ENCODE results near the gene MARK1.

Gene MARK1

GRCh38 chr1:220628431-220628830 lies 100.5 kb downstream of the MARK1 start:
- H3K4me1 Mint-ChIP-seq (ENCODE audit: low read depth): no peaks in the 10 kb centered on the region
- no peaks in the 10 kb centered on the region for H3K27me3 Mint-ChIP-seq (ENCODE audit: low read depth)
- no peaks in the 10 kb centered on the region for H3K9me3 Mint-ChIP-seq
- H3K27ac Mint-ChIP-seq: no peak overlapping the region
- H3K4me3 Mint-ChIP-seq: no peak overlapping the region
- H3K36me3 Mint-ChIP-seq (ENCODE audit: low read depth): no peaks in the 10 kb centered on the region

GRCh38 chr1:220631238-220631815 lies 103.4 kb downstream of the MARK1 start:
- H3K36me3 Mint-ChIP-seq (ENCODE audit: low read depth): no peaks in the 10 kb centered on the region
- H3K27me3 Mint-ChIP-seq (ENCODE audit: low read depth): no peaks in the 10 kb centered on the region
- H3K4me1 Mint-ChIP-seq (ENCODE audit: low read depth): no peaks in the 10 kb centered on the region
- H3K27ac Mint-ChIP-seq: no peak overlapping the region
- no peak overlapping the region for H3K4me3 Mint-ChIP-seq
- H3K9me3 Mint-ChIP-seq: no peaks in the 10 kb centered on the region

GRCh38 chr1:220637759-220638158 lies 109.8 kb downstream of the MARK1 start:
- no peak overlapping the region for H3K27ac Mint-ChIP-seq
- no peaks in the 10 kb centered on the region for H3K36me3 Mint-ChIP-seq (ENCODE audit: low read depth)
- H3K4me1 Mint-ChIP-seq (ENCODE audit: low read depth): no peaks in the 10 kb centered on the region
- H3K4me3 Mint-ChIP-seq: no peak overlapping the region
- H3K27me3 Mint-ChIP-seq (ENCODE audit: low read depth): no peaks in the 10 kb centered on the region
- no peaks in the 10 kb centered on the region for H3K9me3 Mint-ChIP-seq

GRCh38 chr1:220642285-220642684 lies 114.3 kb downstream of the MARK1 start:
- H3K4me3 Mint-ChIP-seq: no peak overlapping the region
- no peaks in the 10 kb centered on the region for H3K4me1 Mint-ChIP-seq (ENCODE audit: low read depth)
- H3K27ac Mint-ChIP-seq: no peak overlapping the region

GRCh38 chr1:220652995-220653394 lies 125.1 kb downstream of the MARK1 start:
- H3K27ac Mint-ChIP-seq: no peak overlapping the region
- H3K9me3 Mint-ChIP-seq: no peaks in the 10 kb centered on the region
- no peaks in the 10 kb centered on the region for H3K36me3 Mint-ChIP-seq (ENCODE audit: low read depth)
- H3K27me3 Mint-ChIP-seq (ENCODE audit: low read depth): no peaks in the 10 kb centered on the region
- H3K4me3 Mint-ChIP-seq: no peak overlapping the region
- no peaks in the 10 kb centered on the region for H3K4me1 Mint-ChIP-seq (ENCODE audit: low read depth)

More at GRCh38 chr1:220642285-220642684, 114.3 kb downstream of the MARK1 start:
- Mint-ChIP-seq H3K27me3 (ENCODE audit: low read depth) (no peaks in the 10 kb centered on the region), H3K9me3 (no peaks in the 10 kb centered on the region), H3K36me3 (ENCODE audit: low read depth) (no peaks in the 10 kb centered on the region)

GRCh38 chr1:220655509-220655908 lies 127.6 kb downstream of the MARK1 start:
- Mint-ChIP-seq H3K4me3 (no peak overlapping the region), H3K9me3 (no peaks in the 10 kb centered on the region)

GRCh38 chr1:220655961-220656740 lies 128.2 kb downstream of the MARK1 start:
- H3K4me3 Mint-ChIP-seq: no peak overlapping the region
- no peak overlapping the region for H3K27ac Mint-ChIP-seq
- H3K27me3 Mint-ChIP-seq (ENCODE audit: low read depth): no peaks in the 10 kb centered on the region
- no peaks in the 10 kb centered on the region for H3K36me3 Mint-ChIP-seq (ENCODE audit: low read depth)
- no peaks in the 10 kb centered on the region for H3K4me1 Mint-ChIP-seq (ENCODE audit: low read depth)
- no peaks in the 10 kb centered on the region for H3K9me3 Mint-ChIP-seq

More at GRCh38 chr1:220655509-220655908, 127.6 kb downstream of the MARK1 start:
- Mint-ChIP-seq H3K27me3 (ENCODE audit: low read depth) (no peaks in the 10 kb centered on the region), H3K4me1 (ENCODE audit: low read depth) (no peaks in the 10 kb centered on the region), H3K36me3 (ENCODE audit: low read depth) (no peaks in the 10 kb centered on the region), H3K27ac (no peak overlapping the region)

- Mint-ChIP-seq H3K27me3 (ENCODE audit: low read depth) (peaks cover 14% of the 10 kb centered on the region), H3K27ac (no peak overlapping the region), H3K4me1 (ENCODE audit: low read depth) (no peaks in the 10 kb centered on the region), H3K36me3 (ENCODE audit: low read depth) (no peaks in the 10 kb centered on the region), H3K9me3 (no peaks in the 10 kb centered on the region), H3K4me3 (no peak overlapping the region)
Measured at GRCh38 chr1:220666349-220666748, 138.4 kb downstream of the MARK1 start.

- H3K36me3 Mint-ChIP-seq (ENCODE audit: low read depth): no peaks in the 10 kb centered on the region
Measured at GRCh38 chr1:220669005-220669404, 141.1 kb downstream of the MARK1 start.

GRCh38 chr1:220670365-220670764 lies 142.4 kb downstream of the MARK1 start:
- no peak overlapping the region for H3K4me3 Mint-ChIP-seq
- H3K27ac Mint-ChIP-seq: no peak overlapping the region
- H3K4me1 Mint-ChIP-seq (ENCODE audit: low read depth): no peaks in the 10 kb centered on the region
- no peaks in the 10 kb centered on the region for H3K36me3 Mint-ChIP-seq (ENCODE audit: low read depth)
- peaks cover 19% of the 10 kb centered on the region for H3K27me3 Mint-ChIP-seq (ENCODE audit: low read depth)
- H3K9me3 Mint-ChIP-seq: no peaks in the 10 kb centered on the region

More at GRCh38 chr1:220669005-220669404, 141.1 kb downstream of the MARK1 start:
- H3K4me3 Mint-ChIP-seq: no peak overlapping the region
- H3K27me3 Mint-ChIP-seq (ENCODE audit: low read depth): peaks cover 16% of the 10 kb centered on the region
- no peaks in the 10 kb centered on the region for H3K4me1 Mint-ChIP-seq (ENCODE audit: low read depth)
- no peaks in the 10 kb centered on the region for H3K9me3 Mint-ChIP-seq
- no peak overlapping the region for H3K27ac Mint-ChIP-seq

- Mint-ChIP-seq H3K9me3 (no peaks in the 10 kb centered on the region), H3K27me3 (ENCODE audit: low read depth) (peaks cover 14% of the 10 kb centered on the region), H3K27ac (no peak overlapping the region), H3K36me3 (ENCODE audit: low read depth) (no peaks in the 10 kb centered on the region), H3K4me3 (no peak overlapping the region), H3K4me1 (ENCODE audit: low read depth) (no peaks in the 10 kb centered on the region)
Measured at GRCh38 chr1:220673921-220674320, 146.0 kb downstream of the MARK1 start.

GRCh38 chr1:220677251-220677650 lies 149.3 kb downstream of the MARK1 start:
- peaks cover 5% of the 10 kb centered on the region for H3K27me3 Mint-ChIP-seq (ENCODE audit: low read depth)
- no peak overlapping the region for H3K4me3 Mint-ChIP-seq
- H3K27ac Mint-ChIP-seq: no peak overlapping the region
- no peaks in the 10 kb centered on the region for H3K9me3 Mint-ChIP-seq
- H3K36me3 Mint-ChIP-seq (ENCODE audit: low read depth): no peaks in the 10 kb centered on the region
- no peaks in the 10 kb centered on the region for H3K4me1 Mint-ChIP-seq (ENCODE audit: low read depth)

GRCh38 chr1:220680085-220680687 lies 152.2 kb downstream of the MARK1 start:
- Mint-ChIP-seq H3K27ac (no peak overlapping the region), H3K4me3 (no peak overlapping the region), H3K4me1 (ENCODE audit: low read depth) (no peaks in the 10 kb centered on the region), H3K36me3 (ENCODE audit: low read depth) (no peaks in the 10 kb centered on the region), H3K9me3 (no peaks in the 10 kb centered on the region), H3K27me3 (ENCODE audit: low read depth) (no peaks in the 10 kb centered on the region)

- H3K9me3 Mint-ChIP-seq: no peaks in the 10 kb centered on the region
- no peak overlapping the region for H3K27ac Mint-ChIP-seq
- H3K36me3 Mint-ChIP-seq (ENCODE audit: low read depth): no peaks in the 10 kb centered on the region
- H3K4me1 Mint-ChIP-seq (ENCODE audit: low read depth): no peaks in the 10 kb centered on the region
- H3K27me3 Mint-ChIP-seq (ENCODE audit: low read depth): no peaks in the 10 kb centered on the region
- H3K4me3 Mint-ChIP-seq: no peak overlapping the region
Measured at GRCh38 chr1:220681220-220681880, 153.4 kb downstream of the MARK1 start.

Data from T-helper 1 cell treated with Interleukin-12 subunit alpha and Interleukin-12 subunit beta and Interleukin-4 antibody, amounts not matched to agents 30 μg/mL and 1 μg/mL, for 36 hours (primary cell).